Keratinocyte (primary cell): ENCODE measurements around the gene SREBF2. TPM values are rescaled to one million over a fixed set of nuclear protein-coding genes. Genes with fewer than 3 reads are reported as not detected.

Experiments used
- DNase-seq: peaks from one replicate; pipeline ENCODE4 v3.0.0-alpha.2; 2011; ENCODE audit warnings: low read depth, missing footprints, low spot score
- FAIRE-seq: peaks from 2 replicates; lab custom pipeline; 2011; peaks lifted over from hg19 to GRCh38; lab: Jason Lieb, UNC
- H2AFZ ChIP-seq: 2 replicates; pipeline ENCODE4 v1.6.0; 2012; ENCODE audit warnings: low read length, control low read depth, inconsistent platforms; ENCODE audit not compliant: control insufficient read depth
- H3K27ac ChIP-seq: 2 replicates; pipeline ENCODE4 v1.5.1; 2011; ENCODE audit warnings: low read length; ENCODE audit not compliant: control insufficient read depth, insufficient read depth
- H3K27me3 ChIP-seq: 3 replicates; pipeline ENCODE4 v1.6.0; 2011; ENCODE audit warnings: low read length; ENCODE audit not compliant: control insufficient read depth, insufficient read depth; ENCODE audit errors: extremely low read depth
- H3K36me3 ChIP-seq, 2 experiments: 2 replicates in 1 of 2; 3 replicates in 1 of 2; pipeline ENCODE4 v1.5.1; 2011; ENCODE audit warnings: low read length in 2 of 2, mild to moderate bottlenecking in 1 of 2; ENCODE audit not compliant: control insufficient read depth in 2 of 2, insufficient read depth in 2 of 2; ENCODE audit errors: extremely low read depth in 1 of 2
- H3K4me1 ChIP-seq: 3 replicates; pipeline ENCODE4 v1.5.1; 2011; ENCODE audit warnings: low read length; ENCODE audit not compliant: control insufficient read depth, insufficient read depth; ENCODE audit errors: extremely low read depth
- H3K4me2 ChIP-seq: 3 replicates; pipeline ENCODE4 v1.6.0; 2011; ENCODE audit warnings: low read depth, low read length; ENCODE audit not compliant: control insufficient read depth, insufficient read depth; ENCODE audit errors: extremely low read depth
- H3K4me3 ChIP-seq, 3 experiments: fragments of 200-600 bp in 1 of 3; sonication (generic) in 1 of 3; 2 replicates in 2 of 3; 3 replicates in 1 of 3; pipeline ENCODE4 v1.5.1; 2011 to 2016; ENCODE audit warnings: low read length in 3 of 3, mild to moderate bottlenecking in 3 of 3, control low read depth in 2 of 3, inconsistent platforms in 1 of 3, low read depth in 1 of 3, mixed read lengths in 1 of 3, mixed run types in 1 of 3, moderate library complexity in 1 of 3; ENCODE audit not compliant: control insufficient read depth in 2 of 3, insufficient read depth in 2 of 3; ENCODE audit errors: extremely low read depth in 1 of 3
- H3K79me2 ChIP-seq: 2 replicates; pipeline ENCODE4 v1.6.0; 2012; ENCODE audit warnings: low read length; ENCODE audit not compliant: control insufficient read depth, insufficient read depth
- H3K9ac ChIP-seq: 3 replicates; pipeline ENCODE4 v1.6.0; 2011; ENCODE audit warnings: low read length; ENCODE audit not compliant: control insufficient read depth, insufficient read depth; ENCODE audit errors: extremely low read depth
- H3K9me1 ChIP-seq: 3 replicates; pipeline ENCODE4 v1.6.0; 2011; ENCODE audit warnings: low read length; ENCODE audit not compliant: control insufficient read depth, insufficient read depth; ENCODE audit errors: extremely low read depth
- H3K9me3 ChIP-seq: 2 replicates; pipeline ENCODE4 v1.5.1; 2012; ENCODE audit warnings: low read depth, low read length; ENCODE audit not compliant: control insufficient read depth
- H4K20me1 ChIP-seq: 3 replicates; pipeline ENCODE4 v1.6.0; 2011; ENCODE audit warnings: low read length; ENCODE audit not compliant: control insufficient read depth, insufficient read depth; ENCODE audit errors: extremely low read depth
- EZH2 ChIP-seq: IDR thresholded peaks from one replicate; pipeline ENCODE4 v1.6.1; 2012; ENCODE audit warnings: inconsistent platforms, mild to moderate bottlenecking, low read length, moderate library complexity
- dilution Hi-C: fragments of 300-500 bp; cut with MboI; formaldehyde crosslinking; loops from one replicate; pipeline ENCODE4 v1.7.0; 2020; ENCODE audit warnings: low sequenced_read_pairs; ENCODE audit not compliant: extremely low pct_ligation_motif_present
- polyA plus RNA-seq, 5 experiments: library from polyadenylated mRNA; depleted of rRNA in 3 of 5; stranded (reverse) in 3 of 5; stranded (forward) in 1 of 5; unstranded in 1 of 5; fragments of >200 nt; gene quantifications; 1 replicate in 1 of 5; 2 replicates in 3 of 5; 3 replicates in 1 of 5; pipeline versions ENCODE4 v1.2.1 to v1.2.3, GENCODE V29; 2011 to 2012; ENCODE audit warnings: missing spikeins in 2 of 5, low read depth in 1 of 5, low replicate concordance in 1 of 5
- TF ChIP-seq, protein P1 (sequence below), 3 experiments: IDR thresholded peaks in 1 of 3; conservative IDR thresholded peaks in 1 of 3; optimal IDR thresholded peaks in 1 of 3; 2 replicates in 2 of 3; 3 replicates in 1 of 3; pipeline versions ENCODE3 to v1.5.1; 2011; ENCODE audit warnings: low read length in 3 of 3, mild to moderate bottlenecking in 3 of 3, moderate library complexity in 2 of 3, control low read depth in 1 of 3, inconsistent platforms in 1 of 3; ENCODE audit not compliant: insufficient read depth in 2 of 3; ENCODE audit errors: extremely low read depth in 1 of 3

Gene SREBF2
- polyA plus RNA-seq, 1 donor (not counting 4 experiments of a cell fraction or from before 2014, with no cell fraction given): 57.5 TPM

DNA sequence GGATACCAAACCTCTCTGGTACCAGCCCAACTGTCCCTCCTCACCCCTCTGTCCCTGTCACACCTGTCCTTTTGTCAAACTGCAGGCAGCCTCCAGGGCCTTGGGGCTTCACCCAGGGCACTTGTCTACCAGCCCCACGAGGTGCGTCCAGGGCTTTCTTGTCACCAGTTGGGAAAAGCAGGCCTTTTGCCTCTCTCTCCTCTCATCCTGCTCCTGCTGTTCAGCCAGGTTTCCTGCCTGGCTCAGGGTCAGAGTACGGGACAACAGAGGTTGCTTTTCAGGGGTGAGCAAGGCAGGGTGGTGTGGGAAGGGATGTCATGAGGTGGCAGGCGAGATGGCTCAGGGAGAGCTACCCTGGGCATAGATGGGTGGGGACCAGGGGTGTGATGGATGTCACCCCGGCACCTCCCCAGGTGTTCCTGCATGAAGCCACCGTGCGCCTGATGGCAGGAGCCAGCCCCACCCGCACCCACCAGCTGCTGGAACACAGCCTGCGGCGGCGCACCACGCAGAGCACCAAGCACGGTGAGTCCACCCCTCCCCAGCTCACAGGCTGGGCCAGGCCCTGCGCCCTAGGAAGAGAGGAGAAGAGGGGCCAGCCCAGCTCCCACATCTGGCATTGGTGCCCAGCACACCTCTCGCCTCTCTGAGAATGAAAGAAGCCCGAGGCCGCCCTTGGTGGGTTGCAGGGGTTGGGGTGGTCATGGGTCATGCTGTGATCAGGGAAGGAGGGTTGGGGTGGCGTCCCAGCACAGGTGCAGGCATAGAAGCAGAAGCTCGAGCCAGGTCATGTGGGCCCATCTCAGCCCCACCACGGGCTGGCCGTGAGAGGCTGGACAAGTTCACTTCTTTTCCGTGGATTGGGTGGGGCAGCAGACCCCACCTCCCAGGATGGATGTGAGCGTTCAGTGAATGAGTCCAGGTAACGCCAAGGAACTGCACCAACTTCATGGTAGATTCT is 71.8 kb downstream of the SREBF2 start:
- H3K27ac ChIP-seq: no peak overlapping the region
- no peaks in the 10 kb centered on the region for H3K79me2 ChIP-seq
- no peak overlapping the region for H3K9ac ChIP-seq
- no peaks in the 10 kb centered on the region for H3K9me3 ChIP-seq
- dilution Hi-C loops: no loop called here
- no peak overlapping the region for H3K4me3 ChIP-seq
- H3K36me3 ChIP-seq: peaks cover 37 to 50% of the 10 kb centered on the region in 2 experiments
- FAIRE-seq (no peak), DNase-seq (no peak)
- peaks cover 9% of the 10 kb centered on the region for H3K27me3 ChIP-seq
- H3K9me1 ChIP-seq: no peaks in the 10 kb centered on the region
- H2AFZ ChIP-seq: no peak overlapping the region
- no peak overlapping the region for H3K4me2 ChIP-seq
- peaks cover 5% of the 10 kb centered on the region for H4K20me1 ChIP-seq
- no peaks in the 10 kb centered on the region for H3K4me1 ChIP-seq
- TF ChIP-seq EZH2: no peak
- TF ChIP-seq, protein P1, sequence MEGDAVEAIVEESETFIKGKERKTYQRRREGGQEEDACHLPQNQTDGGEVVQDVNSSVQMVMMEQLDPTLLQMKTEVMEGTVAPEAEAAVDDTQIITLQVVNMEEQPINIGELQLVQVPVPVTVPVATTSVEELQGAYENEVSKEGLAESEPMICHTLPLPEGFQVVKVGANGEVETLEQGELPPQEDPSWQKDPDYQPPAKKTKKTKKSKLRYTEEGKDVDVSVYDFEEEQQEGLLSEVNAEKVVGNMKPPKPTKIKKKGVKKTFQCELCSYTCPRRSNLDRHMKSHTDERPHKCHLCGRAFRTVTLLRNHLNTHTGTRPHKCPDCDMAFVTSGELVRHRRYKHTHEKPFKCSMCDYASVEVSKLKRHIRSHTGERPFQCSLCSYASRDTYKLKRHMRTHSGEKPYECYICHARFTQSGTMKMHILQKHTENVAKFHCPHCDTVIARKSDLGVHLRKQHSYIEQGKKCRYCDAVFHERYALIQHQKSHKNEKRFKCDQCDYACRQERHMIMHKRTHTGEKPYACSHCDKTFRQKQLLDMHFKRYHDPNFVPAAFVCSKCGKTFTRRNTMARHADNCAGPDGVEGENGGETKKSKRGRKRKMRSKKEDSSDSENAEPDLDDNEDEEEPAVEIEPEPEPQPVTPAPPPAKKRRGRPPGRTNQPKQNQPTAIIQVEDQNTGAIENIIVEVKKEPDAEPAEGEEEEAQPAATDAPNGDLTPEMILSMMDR (optimal IDR thresholded peaks at IDR 0.05 in 1 of 3, IDR thresholded peaks at IDR 0.05 in 1 of 3, conservative IDR thresholded peaks at IDR 0.05 in 1 of 3; ENCODE audit: extremely low read depth in 1 of 3, insufficient read depth in 2 of 3, low read length in 3 of 3): no peak

DNA sequence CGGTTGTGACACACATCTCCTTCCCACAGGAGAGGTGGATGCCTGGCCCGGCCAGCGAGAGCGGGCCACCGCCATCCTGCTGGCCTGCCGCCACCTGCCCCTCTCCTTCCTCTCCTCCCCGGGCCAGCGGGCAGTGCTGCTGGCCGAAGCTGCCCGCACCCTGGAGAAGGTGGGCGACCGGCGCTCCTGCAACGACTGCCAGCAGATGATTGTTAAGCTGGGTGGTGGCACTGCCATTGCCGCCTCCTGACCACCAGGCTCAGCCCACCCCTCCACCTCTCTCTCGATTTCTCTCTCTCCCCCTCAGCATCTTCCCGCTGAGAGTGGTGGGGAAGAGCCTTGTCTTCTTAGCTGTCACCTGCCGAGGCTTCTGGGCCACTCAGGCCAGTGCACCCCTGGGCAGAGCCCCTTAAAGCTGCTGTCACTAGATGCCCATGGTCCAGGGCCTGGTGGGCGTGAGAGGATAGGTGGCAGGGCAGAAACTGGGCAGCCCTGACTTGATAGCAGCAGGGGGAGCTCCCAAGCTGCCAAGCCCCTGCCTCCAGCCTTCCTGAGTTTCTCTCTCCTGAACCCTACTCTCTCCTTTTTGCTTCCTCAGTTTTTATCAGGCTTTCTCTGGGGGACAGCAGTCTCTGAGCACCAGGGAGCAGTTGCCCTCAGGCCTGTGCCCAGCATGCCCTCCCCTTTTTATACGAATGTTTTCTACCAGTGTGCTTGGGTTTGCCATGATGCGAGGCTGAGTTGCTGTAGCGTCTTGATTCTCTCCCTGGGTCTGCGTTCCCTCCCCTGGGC is 72.7 kb downstream of the SREBF2 start:
- H3K9me3 ChIP-seq: no peaks in the 10 kb centered on the region
- no peaks in the 10 kb centered on the region for H3K9me1 ChIP-seq
- H3K27ac ChIP-seq: no peak overlapping the region
- TF ChIP-seq EZH2: no peak
- TF ChIP-seq, protein P1 (optimal IDR thresholded peaks at IDR 0.05 in 1 of 3, IDR thresholded peaks at IDR 0.05 in 1 of 3, conservative IDR thresholded peaks at IDR 0.05 in 1 of 3; ENCODE audit: extremely low read depth in 1 of 3, insufficient read depth in 2 of 3, low read length in 3 of 3): no peak
- no peak overlapping the region for H3K4me3 ChIP-seq
- no peak overlapping the region for H2AFZ ChIP-seq
- peaks cover 5% of the 10 kb centered on the region for H4K20me1 ChIP-seq
- no peaks in the 10 kb centered on the region for H3K79me2 ChIP-seq
- dilution Hi-C loops: no loop called here
- peaks cover 28 to 42% of the 10 kb centered on the region in 2 experiments for H3K36me3 ChIP-seq
- peaks cover 18% of the 10 kb centered on the region for H3K27me3 ChIP-seq
- no peak overlapping the region for H3K9ac ChIP-seq
- peaks cover 2% of the 10 kb centered on the region for H3K4me1 ChIP-seq
- DNase-seq: no peak
- H3K4me2 ChIP-seq: no peak overlapping the region
- no peak for FAIRE-seq
